Brain microvascular endothelial cell (primary cell): ENCODE results near the gene CYP2C18.

ENCODE experiments used
- DNase-seq: peaks from one replicate; pipeline ENCODE4 v3.0.0-alpha.2; 2020
- H3K27ac ChIP-seq: fragments of 250-450 bp; sonication (Bioruptor Pico); 2 replicates; pipeline ENCODE4 v1.5.1; 2020; ENCODE audit warnings: mild to moderate bottlenecking, moderate library complexity
- H3K27me3 ChIP-seq: fragments of 250-450 bp; sonication (Bioruptor Pico); replicated peaks from 2 replicates; pipeline ENCODE4 v1.5.1; 2020; ENCODE audit warnings: mild to moderate bottlenecking
- H3K36me3 ChIP-seq: fragments of 250-450 bp; sonication (Bioruptor Pico); replicated peaks from 2 replicates; pipeline ENCODE4 v1.5.1; 2020; ENCODE audit warnings: mild to moderate bottlenecking
- H3K4me3 ChIP-seq: 2 replicates; pipeline ENCODE4 v1.5.1; 2011; ENCODE audit warnings: low read depth, mild to moderate bottlenecking, control low read depth, low read length, moderate library complexity
- CTCF ChIP-seq: IDR thresholded peaks from 2 replicates; pipeline ENCODE4 v1.5.1; 2011; ENCODE audit warnings: low read depth, mild to moderate bottlenecking, moderate library complexity, low read length, control low read depth, inconsistent platforms; ENCODE audit errors: missing control alignments
- in situ Hi-C: cut with HindIII; loops from 2 replicates; pipeline ENCODE4 v1.10.0; 2017; ENCODE audit warnings: low sequenced_read_pairs, low pct_ligation_motif_present

Gene CYP2C18

GRCh38 chr10:94784256-94784655 lies 100.7 kb downstream of the CYP2C18 start:
- TF ChIP-seq CTCF: no peak
- H3K36me3 ChIP-seq: no peaks in the 10 kb centered on the region
- H3K27me3 ChIP-seq: no peaks in the 10 kb centered on the region
- DNase-seq: no peak
- H3K4me3 ChIP-seq: no peak overlapping the region
- H3K27ac ChIP-seq: no peak overlapping the region
- in situ Hi-C loops: no loop called here

GRCh38 chr10:94785211-94785610 lies 101.7 kb downstream of the CYP2C18 start:
- DNase-seq: no peak
- Histone ChIP-seq H3K27ac (no peak overlapping the region), H3K4me3 (no peak overlapping the region), H3K27me3 (no peaks in the 10 kb centered on the region), H3K36me3 (no peaks in the 10 kb centered on the region)
- in situ Hi-C loops: no loop called here
- TF ChIP-seq CTCF: no peak
